ENCODE measurements around the gene HMCN2. TPM values are rescaled to one million over a fixed set of nuclear protein-coding genes. Genes with fewer than 3 reads are reported as not detected.

HMCN2 gene
- polyA plus RNA-seq, 1 donor, result 12.3 TPM

- no peak for DNase-seq (ENCODE audit: low read depth)
These were observed 200.0 kb downstream of the HMCN2 start for GRCh38 chr9:130465383-130466096.

- DNase-seq (ENCODE audit: low read depth), result no peak
These were observed 201.1 kb downstream of the HMCN2 start for GRCh38 chr9:130466537-130467217.

- DNase-seq (ENCODE audit: low read depth), result no peak
These were observed 201.8 kb downstream of the HMCN2 start for GRCh38 chr9:130467316-130467715.

GRCh38 chr9:130468566-130468965 is 203.0 kb downstream of the HMCN2 start:
- DNase-seq (ENCODE audit: low read depth), result no peak

- DNase-seq (ENCODE audit: low read depth), result no peak
These were observed 204.7 kb downstream of the HMCN2 start for GRCh38 chr9:130470269-130470668.

DNA sequence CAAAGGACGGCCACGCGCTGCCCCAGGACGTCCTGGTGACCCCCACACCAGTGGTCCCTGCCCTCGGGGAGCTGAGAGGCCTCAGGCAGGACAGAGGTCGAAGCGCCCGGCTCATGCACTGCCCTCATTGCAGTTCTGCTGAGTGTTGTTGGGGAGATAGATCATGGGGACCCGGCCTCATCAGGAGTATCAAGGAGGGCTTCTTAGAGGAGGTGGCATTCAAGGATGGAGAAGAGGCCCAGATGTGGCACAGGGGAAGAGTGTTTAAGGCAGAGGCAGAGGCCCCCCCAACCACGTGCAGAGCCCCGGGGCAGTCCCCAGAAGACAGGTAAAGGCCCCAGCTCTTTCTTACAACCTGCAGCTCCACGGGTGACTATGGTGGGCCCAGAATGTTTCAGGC is 205.4 kb downstream of the HMCN2 start:
- DNase-seq (ENCODE audit: low read depth), result no peak

- no peak for DNase-seq (ENCODE audit: low read depth)
These were observed 206.0 kb downstream of the HMCN2 start for GRCh38 chr9:130471411-130472183.

GRCh38 chr9:130472184-130472705 is 206.7 kb downstream of the HMCN2 start:
- no peak for DNase-seq (ENCODE audit: low read depth)

- no peak for DNase-seq (ENCODE audit: low read depth)
These were observed 207.4 kb downstream of the HMCN2 start for GRCh38 chr9:130473009-130473408.

DNA sequence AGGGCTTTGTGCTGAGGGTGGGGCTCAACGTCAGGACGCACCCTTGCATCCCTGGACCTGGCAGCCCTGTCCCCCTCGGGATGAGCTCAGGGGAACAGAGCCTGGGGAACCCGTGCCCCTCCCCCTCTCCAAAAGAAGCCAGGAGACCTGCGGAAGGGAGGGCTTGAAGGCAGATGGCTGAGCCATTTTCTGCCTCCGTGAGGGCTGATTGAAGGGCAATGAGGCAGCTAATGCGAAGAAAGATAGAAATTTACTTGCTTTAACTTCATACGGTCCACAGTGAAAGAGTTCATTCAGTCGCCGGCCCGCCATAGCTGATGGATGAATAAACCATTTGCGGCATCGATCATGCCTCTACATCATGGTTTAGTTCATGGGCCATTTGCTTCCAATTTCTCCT is 208.0 kb downstream of the HMCN2 start:
- DNase-seq (ENCODE audit: low read depth), result no peak

GRCh38 chr9:130474106-130474505 is 208.5 kb downstream of the HMCN2 start:
- DNase-seq (ENCODE audit: low read depth), result no peak

GRCh38 chr9:130476151-130476730 is 210.7 kb downstream of the HMCN2 start:
- no peak for DNase-seq (ENCODE audit: low read depth)

DNA sequence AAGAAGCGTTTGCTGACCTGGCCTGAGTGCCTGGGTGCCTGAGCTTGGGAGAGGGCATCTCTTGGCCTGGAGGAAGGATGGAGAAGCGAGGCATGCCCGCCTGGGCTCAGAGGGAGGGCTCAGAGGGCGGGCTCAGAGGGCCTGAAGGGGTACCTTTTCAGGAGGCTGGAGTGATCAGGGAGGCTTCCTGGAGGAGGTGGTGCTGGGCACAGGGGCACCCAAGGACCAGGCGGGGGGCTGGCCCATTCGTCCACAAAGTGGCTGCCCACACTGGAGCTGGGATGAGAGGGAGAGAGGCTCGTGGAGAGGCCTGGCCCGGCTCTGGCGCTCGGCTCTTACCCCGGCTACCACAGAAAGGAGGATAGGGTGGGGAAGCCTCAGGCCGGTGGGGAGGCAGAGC is 212.0 kb downstream of the HMCN2 start:
- no peak for DNase-seq (ENCODE audit: low read depth)

DNA sequence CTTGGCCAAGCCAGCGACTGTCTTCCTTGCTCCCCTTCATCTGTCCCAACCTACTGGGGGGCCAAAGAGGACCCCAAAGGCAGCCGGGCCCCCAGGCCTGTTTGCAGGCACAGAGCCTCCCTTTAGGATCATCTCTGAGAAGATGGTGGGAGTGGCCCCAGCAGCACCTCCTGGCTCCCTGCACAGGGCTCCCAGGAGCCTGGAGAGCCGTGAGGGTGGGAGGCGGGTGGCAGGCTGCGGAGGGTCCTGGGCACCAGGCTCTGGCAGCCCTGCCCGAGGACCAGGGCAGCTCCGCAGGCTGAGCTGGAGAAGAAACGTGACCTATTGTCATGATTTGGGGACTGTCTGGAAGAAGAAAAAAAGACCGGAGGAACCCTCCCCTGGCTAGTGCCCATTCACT is 212.6 kb downstream of the HMCN2 start:
- no peak for DNase-seq (ENCODE audit: low read depth)

DNA sequence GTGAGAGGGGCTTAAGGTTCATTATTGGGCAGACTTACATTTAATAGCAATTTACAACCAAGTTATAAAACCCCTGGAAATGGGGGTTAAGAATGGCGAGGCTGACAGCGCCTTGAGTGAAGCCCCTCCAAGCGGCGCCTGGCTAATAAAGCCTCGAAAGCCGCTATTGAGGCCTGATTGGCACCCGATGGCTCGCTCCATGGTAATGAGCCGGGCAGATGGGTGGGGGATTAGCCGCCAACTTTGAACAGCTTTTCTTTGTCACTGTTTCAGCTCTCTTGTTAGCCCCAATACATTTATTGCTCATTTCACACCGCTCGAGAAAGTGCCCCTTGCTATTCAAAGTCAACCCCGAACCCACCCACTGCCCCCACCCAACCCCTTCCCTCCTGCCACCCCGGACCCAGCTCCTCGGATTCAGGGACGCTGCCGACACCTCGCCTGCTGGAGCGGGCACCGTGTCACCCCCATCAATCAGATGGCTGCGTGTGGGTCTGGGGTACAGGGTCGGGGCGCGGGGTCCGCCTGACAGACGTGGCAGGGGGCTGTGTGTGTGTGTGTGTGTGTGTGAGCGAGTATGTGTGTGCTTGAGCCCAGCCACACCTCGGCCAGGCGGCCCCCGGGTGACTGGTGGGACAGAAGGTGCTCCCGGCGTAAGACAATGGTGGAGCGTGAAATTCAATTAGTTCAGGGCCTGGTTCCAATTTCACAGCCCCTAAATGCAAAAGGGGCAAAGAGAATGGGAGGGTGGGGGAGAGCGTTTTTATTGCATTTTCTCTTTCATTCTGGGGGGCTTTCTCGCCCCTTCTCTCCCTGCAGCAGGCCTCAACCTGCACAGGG is 213.4 kb downstream of the HMCN2 start:
- DNase-seq (ENCODE audit: low read depth), result no peak

DNA sequence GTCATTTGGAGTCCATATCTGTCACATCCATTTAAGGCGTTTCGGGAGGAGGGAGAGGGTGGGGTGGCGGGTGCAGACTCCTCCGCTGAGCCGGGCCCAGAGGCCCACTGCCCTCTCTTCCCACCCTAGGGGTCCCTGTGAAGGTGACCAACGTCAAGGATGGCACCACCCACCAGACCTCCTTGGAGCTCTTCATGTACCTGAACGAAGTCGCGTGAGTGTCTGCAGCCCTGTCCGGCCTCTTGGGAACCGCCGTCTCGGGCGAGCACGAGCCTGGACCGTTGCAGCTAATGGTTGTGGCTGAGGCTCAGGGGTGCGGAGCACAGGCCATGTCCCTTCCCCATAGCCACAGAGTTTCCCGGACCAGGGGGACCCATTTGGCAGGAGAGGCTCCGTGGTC is 214.0 kb downstream of the HMCN2 start:
- no peak for DNase-seq (ENCODE audit: low read depth)

DNA sequence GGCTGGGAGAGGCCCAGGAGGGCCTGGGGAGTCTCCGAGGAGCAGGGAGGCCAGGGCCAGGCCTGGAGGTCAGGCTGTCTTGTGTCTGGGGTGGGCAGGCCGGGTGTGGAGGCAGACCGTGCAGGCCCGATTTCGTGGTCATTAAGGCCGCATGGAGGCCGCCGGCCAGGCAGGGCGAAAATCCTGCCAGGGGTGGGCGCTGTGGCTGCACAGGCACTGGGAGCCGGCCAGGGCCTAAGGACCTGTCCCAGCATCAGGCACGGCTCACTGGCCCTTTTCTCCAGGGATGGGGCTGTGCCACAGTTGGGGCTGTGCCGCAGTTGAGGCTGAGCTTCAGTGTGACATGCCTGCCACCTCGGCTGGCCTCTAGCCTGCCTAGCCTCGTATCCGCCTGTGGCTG is 215.1 kb downstream of the HMCN2 start:
- no peak for DNase-seq (ENCODE audit: low read depth)

DNA sequence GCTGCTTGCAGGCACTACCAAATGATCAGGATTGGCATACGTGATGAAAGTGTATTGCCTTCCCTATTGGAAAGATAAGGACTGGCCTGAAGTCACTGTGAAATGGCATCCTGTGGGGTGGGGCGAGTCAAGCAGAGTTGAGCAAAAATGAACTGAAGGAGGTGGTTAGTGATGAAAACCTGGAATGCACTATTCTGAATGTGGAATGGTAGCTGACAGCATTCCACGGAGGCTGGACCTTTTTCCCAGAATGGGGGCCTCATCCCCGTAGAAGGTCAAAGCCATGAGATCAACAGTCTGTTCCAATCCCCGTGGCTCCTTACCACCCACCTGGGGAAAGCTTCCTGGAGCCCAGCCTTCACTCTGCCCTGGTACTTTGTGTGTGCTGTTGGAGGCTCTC is 216.9 kb downstream of the HMCN2 start:
- DNase-seq (ENCODE audit: low read depth), result no peak

- no peak for DNase-seq (ENCODE audit: low read depth)
These were observed 217.9 kb downstream of the HMCN2 start for GRCh38 chr9:130483371-130483971.

All from forelimb muscle (tissue), 1 donor.